Activated CD8-positive, alpha-beta memory T cell treated with anti-CD3 and anti-CD28 coated beads, Interleukin-2, amount 50 U/mL, for 1 hour (primary cell): ENCODE results near the gene TEX48.

Experiments used
- DNase-seq: peaks from one replicate; pipeline ENCODE4 v3.0.0-alpha.2; 2020; ENCODE audit errors: extremely low read depth

Gene TEX48

DNA sequence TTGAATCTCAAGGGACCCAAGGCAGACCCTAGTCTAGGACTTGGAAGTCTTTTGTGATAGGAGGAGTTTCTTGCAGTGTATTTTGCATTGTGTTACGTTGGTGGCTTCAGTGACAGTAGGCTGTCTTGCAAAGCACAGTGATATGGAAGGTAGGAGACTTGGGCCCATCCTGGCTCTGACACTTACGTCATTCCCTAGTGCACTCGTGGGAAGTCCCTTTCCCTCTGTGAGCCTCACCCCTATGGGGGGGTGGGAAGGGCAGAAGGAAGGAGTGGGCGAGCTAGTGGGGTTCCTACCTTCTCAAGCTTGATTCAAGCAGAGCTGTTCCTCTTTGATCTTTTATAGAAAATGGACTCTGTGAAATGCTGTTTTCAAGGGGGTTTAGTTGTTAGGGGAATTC, 15.1 kb downstream of the TEX48 start:
- no peak for DNase-seq

DNA sequence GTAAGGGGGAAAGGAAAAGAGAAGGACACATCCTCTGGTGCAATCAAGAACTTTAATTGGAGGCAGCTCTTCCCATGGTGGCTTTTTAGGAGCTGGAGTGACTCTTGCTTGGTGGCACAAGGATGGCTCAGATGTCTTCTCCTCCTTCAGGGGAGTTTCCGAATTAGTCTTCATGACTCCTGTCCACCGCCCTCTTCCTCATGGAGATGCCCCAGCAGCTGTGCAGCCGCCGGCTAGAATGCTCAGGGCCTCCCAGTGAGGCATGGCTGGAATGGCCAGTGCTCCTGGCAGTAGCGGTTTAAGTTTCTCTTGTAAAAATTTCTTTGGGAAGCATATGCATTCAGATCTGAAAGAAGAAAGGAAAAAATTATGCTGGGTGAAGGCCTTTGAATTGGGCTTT, 15.6 kb downstream of the TEX48 start:
- DNase-seq, result no peak

DNA sequence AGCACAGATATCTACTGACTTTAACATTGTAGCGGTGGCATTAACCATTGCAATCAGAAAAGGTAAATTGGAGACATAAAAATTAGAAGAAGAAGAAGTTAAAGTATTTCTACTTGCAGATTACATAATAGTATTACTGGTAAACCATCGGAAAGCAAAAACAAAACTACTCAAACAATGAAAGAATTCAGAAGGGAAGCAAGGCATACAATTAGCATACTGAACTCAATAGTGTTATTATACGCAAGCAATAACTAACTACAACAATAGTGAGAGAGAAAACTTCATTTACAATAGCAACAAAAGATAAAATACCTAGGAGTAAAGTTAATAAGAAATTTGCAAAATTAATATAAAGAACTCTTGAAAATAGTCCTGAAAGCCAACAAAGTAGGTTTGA, 17.8 kb downstream of the TEX48 start:
- no peak for DNase-seq

DNA sequence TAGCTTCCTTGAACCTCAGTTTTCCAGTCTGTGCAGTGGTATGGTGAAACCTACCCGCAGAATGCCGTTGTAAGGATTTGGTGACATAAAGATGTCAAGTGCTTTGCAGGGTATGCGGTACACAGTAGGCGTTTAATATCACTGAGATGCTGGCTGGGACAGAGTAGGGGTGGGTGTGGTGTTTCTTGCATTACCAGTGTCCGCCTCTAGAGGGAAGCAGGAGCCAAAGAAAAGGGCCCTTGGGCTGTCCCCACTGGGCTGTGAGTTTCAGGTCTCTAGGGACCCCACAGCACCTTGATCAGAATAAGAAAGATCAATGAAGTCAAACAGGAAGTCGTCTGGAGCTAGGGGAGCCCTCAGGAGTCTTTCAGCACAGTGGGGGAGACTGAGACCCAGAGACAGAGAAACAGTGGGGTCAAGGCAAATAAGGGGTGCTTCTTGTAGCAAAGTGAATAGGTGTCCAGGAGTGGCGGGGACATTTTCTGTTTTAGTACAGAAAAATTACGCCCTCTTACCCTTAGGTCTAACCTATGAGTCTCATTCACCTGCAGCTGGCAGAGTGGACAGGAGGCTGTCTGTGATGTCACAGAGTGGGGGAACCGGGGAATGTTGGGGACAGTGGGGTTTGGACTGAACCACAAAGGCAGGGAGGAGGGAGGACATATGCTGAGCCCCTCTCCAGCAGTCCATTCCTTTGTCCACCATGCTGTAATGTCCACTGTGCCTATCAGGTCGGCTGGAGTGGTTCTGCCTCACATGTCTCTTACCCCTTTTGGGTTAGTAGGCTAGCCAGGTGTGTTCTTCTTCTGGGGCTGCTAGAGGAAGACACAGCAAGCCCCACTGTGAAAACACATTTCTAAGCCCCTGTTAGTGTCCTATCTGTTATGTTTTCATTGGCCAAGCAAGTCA, 19.7 kb downstream of the TEX48 start:
- no peak for DNase-seq

DNA sequence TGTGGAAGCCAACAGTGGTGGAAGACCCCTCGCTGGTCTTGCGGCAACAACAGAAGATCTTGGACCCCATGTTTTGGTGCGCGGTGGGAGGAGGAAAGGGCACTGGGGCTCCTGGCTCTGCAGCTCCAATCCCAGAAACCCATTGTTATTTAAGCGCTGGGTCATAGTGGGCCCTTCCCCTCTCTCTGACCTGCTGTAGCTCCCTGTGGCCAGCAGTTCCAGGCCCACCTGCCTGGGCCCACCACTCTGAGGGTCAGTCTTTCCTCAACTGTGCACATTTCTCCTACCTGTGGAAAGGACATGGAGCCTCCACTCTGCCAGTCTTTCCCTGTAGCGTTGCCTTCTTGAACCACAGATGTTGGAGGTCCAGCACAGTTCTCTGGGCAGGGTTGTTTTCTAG, 24.3 kb downstream of the TEX48 start, which contains the start of gene TEX53:
TEX53 (minus strand) TSS at position 101 of the 400 bp plus-strand sequence; CDS start at position 70, 31 bp downstream.
- DNase-seq, result no peak

DNA sequence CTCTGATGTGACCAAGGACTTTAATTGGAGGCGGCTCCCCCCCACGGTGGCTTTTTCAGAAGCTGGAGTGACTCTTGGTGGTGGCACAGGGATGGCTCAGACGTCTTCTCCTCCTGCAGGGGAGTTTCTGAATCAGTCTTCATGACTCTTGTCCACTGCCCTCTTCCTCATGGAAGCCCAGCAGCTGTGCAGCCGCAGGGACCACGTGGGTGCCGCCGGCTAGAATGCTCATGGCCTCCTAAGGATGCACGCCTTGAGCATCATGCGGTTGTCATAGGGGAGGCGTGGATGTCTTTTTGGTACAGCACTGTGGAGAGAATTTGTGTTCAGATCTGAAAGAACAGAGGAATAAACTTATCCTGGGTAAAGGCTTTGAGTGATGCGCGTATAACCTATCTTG, 25.7 kb downstream of the TEX48 start:
- no peak for DNase-seq

DNA sequence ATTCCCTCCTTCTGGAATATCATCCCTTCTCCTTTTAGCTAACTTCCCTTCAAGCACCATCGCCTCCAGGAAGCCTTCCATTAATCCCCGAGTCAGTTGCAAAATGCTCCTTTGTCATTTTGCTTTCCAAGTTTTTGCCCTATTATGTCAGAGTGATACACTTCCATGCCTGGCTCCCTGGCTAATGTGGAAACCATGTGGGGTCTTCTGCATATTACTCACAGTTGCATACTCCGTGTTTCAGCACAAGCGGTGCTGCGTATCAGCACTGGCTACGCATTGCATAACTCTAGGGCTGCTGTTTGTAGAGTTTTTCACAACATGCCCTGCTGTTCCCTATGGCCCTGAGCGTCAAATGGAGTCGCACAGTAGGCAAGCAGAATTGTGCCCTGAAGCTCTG, 26.3 kb downstream of the TEX48 start:
- DNase-seq, result no peak

DNA sequence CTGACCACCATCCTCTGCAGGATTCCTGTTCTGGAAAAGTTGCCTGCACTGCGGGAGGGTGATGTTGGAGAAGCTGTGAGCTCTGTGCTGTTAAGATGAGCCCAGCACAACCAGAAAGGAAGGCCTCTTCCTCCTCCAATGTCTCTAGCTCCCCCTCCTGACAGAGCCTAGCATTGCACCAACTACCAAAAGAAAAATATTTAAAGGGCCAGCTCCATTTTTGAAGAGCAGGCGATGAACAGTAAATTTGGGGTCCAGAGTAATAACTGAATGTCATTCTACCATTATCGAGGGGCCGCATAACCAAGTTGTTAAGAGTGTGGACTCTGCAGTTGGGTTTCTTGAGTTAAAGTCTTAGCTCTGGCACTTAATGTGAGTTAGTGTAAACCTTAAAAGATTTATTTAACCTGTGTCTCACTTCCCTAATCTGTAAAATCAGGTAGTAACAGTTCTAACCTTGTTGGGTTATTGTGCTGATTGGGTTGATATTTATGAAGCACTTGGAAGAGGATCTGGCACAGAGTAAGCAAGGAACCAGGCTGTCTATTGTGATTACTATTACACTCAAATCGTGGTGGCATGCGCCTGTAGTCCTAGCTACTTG, 28.3 kb downstream of the TEX48 start:
- DNase-seq, result peak; percentile 18

DNA sequence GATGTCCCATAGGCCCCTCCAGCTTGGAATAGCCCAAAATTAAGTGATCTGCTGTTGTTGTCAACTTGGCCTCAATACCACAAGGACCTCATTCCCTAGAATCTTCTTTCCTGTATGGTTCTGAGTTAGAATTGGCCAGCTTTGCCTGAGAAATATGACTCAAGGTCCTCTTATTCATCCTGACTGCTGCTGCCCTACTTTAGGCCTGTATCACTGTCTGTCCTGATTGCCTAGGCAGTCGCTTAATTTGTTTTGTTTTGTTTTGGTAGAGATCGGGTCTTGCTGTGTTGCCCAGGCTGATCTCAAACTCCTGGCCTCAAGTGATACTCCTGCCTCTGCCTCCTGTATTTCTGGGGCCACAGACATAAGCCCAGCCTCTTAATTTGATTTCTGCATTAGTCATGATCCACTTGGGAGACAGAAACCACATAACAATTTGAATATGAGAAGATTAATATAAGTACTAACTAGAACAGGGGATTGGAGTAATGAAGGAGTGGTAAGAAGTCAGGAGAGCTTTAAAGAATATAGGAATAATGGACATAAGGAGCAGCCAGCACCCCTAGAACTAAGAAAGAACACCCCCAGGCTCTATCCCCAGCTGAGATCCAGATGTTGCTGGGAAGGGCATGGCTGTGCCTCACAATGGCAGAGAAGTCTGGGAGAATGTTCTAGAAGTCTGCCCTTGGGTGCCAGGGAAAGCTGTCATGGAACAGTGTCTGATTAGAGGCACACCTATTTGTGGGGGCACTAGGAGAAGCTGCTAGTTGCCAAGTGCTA, 29.0 kb downstream of the TEX48 start:
- DNase-seq, result no peak

DNA sequence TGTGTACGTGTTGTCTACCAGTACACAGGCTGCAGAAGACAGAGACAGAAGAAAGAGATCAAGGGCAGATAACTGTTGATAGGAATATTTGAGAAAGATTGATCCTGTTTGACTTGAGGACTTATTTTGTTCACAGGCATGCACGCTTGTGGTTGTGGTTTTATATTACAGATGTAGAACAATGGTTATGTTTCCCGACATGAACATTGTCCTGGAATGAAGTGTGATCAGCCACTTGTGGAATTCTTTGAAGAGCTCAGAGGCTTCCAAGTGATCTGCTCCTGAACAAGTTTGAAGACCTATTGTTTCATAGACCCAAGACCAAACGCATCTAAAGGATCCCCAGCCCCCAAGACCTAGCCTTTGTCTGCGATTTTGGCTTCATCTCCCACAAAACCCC, 38.1 kb downstream of the TEX48 start:
- no peak for DNase-seq

DNA sequence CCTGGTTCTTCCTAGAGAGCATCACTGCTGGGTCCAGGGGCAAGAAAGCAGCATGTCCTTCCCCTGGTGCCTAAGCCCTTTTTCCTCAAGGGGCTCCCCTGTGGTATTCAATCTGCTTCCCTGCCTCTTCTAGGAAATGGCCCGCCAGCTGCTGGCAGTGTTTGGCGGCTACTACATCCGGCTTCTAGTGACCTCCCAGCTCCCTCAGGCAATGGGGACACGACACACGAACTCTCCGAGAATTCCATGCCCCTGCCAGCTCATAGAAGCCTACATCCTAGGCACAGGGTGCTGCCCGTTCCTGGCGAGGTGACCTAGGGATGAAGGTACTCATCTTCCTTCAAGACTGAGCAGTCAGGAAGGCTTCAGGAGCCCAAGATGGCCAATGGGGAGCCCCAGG, 39.0 kb downstream of the TEX48 start:
- DNase-seq, result no peak

DNA sequence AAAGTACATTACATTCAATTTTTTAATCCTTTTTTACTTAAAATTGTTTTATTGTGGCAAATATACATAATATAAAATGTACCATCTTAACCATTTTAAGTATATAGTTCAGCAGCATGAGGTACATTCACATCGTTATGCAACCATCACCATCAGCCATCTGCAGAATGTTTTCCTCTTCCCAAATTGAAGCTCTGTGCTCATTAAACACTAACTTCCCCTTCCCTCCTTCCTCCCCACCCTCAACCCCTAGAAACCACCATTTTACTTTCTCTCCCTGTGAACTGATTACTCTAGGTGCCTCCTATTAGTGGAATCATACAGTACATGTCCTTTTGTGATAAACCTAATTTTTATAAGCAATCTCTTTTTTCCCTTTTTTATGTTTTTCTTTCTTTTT, 40.0 kb downstream of the TEX48 start:
- no peak for DNase-seq

DNA sequence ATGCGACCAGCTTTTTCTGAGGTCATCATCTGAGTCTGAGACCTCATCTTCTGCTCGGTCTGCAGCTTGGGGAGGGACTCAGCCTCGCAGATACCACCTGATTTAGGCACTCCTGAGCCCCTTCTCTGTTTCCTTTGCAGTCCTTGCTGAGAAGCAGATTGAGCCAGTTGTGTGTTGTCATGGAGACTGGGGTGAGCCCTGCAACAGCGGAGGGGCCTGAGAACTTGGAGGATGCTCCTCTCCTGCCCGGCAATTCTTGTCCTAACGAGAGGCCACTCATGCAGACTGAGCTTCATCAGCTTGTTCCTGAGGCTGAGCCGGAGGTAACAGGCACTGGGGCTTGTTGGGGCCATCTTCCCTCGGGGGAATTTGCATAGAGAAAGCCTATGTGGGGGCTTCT, 43.6 kb downstream of the TEX48 start:
- DNase-seq, result no peak

DNA sequence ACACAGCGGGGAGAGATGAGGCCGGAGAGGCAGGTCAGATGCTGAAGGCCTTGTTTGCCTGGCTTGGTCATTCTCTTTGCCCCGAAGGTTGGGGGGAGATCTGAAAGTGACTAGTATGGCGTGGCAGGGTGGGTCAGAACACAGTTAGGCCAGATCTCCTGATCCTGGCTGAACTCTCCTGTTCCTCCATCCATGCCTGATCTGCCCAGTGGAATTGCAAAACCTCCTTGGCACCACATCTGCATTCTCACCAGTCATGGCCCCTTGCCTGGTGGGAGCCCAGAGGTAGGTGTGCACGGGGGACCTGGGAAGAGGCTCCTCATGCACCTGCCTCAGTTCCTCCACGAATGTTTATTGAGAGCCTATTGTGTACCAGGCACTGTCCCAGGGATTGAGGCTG, 47.6 kb downstream of the TEX48 start:
- DNase-seq, result no peak

DNA sequence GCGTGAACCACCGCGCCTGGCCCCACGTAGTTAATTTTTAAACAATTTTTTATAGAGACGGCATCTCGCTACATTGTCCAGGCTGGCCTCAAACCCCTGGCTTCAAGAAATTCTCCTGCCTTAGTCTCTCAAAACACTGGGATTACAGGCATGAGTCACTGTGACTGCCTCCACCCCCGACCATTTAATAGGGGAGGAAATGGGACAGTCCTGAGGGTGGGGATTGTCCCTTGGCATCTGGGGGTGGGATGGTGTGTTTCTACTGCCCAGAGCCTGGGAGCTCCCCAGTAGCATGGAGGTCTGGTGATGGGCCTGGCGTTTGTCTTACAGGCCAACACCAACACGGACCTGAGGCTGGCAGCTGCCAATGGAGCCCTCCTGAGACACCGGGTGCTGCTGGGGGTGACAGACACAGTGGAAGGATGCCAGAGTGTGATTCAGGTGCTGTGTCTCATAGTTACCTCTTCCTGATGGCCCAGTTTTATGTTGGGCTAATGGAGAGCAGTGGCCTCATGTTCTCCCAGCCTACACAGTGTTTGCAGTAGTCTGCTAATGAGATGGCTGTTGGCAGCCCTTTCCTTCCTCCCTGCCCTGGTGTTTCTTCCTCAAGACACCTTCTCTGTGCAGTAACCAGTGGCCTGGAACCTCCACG, 48.4 kb downstream of the TEX48 start:
- no peak for DNase-seq

DNA sequence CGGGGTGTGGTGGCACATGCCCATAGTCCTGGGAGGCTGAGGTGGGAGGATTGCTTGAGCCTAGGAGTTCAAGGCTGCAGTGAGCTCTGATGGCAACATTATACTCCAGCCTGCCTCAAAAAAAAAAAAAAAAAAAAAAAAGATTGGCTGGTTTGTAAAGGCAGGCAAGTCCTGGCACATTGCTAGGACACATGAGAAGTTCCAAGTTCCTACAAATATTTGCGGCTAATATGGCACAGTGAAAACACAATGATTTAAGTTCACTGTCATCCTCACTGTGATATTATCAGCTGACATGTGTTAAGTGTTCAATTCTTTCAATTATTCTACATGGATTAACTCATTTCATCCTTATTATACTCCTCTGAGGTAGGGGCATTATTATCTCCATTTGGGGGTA, 50.8 kb downstream of the TEX48 start:
- no peak for DNase-seq

DNA sequence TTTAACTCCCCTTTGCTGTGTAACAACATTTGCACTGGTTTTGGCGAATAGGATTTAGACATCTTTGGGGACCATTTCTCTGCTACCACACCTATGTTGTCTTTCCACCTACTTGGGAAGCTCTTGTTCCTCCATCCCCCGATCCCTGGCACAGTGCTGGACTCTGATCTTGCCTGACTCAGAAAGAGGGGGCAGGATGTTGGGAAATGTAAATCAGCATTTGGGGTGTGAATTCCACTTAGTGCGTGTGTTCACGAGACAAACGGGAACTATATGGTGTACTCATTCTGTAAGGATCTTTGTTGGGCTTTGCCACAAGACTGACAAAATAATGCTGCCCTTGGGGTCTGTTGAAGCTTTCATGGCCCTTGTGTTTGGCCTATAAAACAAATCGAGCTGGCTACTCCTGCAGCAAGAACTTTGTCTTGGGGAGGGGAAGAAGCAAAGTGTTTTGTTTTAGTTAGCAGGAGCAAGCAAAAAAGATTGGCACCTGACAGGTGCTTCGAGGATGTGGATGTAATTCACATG, 52.4 kb downstream of the TEX48 start:
- DNase-seq, result no peak

DNA sequence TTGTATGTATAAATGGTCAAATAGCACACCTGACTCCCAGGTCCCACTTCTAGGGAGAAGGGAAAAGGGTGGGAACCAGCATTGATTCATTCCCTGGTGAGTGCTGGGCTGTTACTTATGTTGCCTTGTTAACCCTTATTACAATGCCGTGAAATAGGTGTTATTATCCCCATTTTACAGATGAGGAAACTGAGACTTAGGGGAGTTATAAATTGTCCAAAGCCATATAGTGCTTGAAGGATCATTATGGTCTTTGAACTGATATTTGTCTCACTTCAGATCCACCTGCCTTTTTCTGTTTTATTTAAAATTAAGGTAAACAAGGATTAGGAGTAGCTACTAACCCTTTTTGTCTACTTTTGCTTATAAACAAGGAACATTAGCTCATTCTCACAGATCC, 54.4 kb downstream of the TEX48 start:
- DNase-seq, result no peak

DNA sequence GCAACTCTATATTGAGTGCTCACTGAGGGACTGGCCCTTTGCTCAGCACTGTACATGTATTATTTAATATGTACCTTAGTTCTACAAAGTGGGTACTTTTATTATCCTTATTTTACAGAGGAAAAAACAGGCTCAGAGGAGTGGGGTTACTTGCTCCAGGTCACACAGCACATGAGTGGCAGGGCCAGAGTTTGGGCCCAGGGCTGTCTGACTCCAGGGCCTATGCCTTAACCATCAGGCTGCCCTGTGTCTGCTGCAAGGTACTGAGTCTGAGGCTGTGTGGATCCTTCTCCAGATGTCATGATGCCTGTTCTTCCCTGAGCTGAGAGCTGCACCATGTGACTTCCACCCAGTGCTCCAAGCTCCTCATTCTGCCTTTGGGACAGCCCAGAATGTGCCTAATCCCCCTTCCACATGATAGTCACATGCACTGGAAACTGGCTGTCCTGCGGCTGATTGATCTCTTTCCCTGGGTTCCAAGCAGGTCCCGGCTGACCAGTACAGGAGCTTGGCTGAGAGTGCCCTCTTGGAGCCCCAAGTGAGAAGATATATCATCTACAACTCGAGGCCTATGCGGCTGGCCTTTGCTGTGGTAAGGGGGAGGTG, 55.5 kb downstream of the TEX48 start:
- no peak for DNase-seq

DNA sequence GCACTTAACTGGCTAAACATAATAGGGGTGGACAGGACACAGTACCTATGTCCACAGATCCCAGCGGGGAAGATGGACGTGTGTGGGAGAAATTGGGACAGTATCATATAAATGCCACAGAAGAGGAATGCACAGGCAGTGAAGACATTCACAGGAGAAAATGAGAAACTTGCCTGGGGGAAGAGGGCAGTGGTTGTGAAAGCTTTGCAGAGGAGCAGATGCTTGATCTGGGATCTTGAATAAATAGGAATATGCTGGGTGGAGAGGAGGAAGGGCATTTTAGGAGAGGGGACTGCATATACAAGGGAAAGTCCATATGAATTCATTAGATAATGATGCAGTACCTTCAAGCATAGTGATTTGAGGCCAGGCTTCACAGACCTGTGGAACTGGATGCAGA, 57.3 kb downstream of the TEX48 start:
- DNase-seq, result no peak

DNA sequence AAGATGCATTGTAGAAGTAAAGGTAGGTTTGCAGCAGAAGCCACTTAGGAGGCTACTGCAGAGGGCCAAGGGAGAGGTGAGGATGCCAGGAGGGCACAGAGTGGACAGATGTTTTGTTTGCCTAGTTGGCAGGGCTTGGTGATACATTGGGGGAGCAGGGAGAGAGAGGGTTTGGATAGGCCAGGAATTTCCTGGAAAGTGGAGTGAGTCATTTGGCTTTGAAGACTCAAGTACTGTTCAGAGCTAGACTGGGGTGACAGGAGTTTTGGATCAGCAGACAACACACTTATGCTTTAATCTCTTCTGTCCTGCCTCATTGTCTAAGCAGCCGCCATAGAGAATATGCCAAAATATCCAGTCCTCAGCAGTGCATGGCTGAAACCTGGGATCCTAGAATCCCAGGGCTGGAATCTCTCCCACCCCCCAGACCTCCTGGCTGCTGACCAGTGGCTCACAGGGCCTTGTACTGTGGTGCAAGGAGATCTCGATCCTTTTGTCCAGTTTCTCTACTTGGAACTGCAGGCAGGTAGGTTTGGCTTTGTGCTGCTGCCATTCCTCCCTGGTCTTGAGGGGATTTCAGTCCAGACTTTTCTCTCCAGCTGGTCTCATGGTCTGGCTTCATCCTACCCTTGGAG, 59.9 kb downstream of the TEX48 start:
- DNase-seq, result no peak
